Measurements from ENCODE around the gene INSC. TPM values are rescaled to one million over a fixed set of nuclear protein-coding genes. Genes with fewer than 3 reads are reported as not detected.

Gene INSC, protein sequence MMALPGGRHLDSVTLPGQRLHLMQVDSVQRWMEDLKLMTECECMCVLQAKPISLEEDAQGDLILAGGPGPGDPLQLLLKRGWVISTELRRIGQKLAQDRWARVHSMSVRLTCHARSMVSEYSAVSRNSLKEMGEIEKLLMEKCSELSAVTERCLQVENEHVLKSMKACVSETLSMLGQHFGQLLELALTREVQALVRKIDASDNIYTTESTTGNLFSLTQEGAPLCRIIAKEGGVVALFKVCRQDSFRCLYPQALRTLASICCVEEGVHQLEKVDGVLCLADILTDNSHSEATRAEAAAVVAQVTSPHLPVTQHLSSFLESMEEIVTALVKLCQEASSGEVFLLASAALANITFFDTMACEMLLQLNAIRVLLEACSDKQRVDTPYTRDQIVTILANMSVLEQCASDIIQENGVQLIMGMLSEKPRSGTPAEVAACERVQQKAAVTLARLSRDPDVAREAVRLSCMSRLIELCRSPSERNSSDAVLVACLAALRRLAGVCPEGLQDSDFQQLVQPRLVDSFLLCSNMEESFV
- total RNA-seq (2016; rRNA removed; fragmentation: Illumina TruSeq; extraction: Trizol) (not detected in 2 replicates), polyA plus RNA-seq (2011; rRNA removed) (0.05 and 0.09 TPM in 2 replicates), polyA minus RNA-seq (2011; rRNA and poly(A)+ RNA removed; ENCODE audit: low replicate concordance) (not detected in 2 replicates), Bru-seq, nascent RNA (percentile 10 among the genes with signal in this experiment), BruChase-seq, experiment 1, labeled RNA remaining after a 6-hour chase (percentile 8 among the genes with signal in this experiment), BruChase-seq, experiment 2, labeled RNA remaining after a 2-hour chase (percentile 10 among the genes with signal in this experiment)
- not detected in 2 replicates for total RNA-seq (2016; cell fraction: cytosol; rRNA removed; fragmentation: Illumina TruSeq; extraction: Trizol; ENCODE audit: low read depth)
- not detected in 2 replicates for total RNA-seq (2016; cell fraction: insoluble cytoplasmic fraction; rRNA removed; fragmentation: Illumina TruSeq; extraction: Trizol)
- total RNA-seq (2016; cell fraction: membrane; rRNA removed; fragmentation: Illumina TruSeq; extraction: Trizol): not detected in 2 replicates
- total RNA-seq (2016; cell fraction: nucleus; rRNA removed; fragmentation: Illumina TruSeq; extraction: Trizol): not detected in 2 replicates
- not detected in 2 replicates for polyA plus RNA-seq (2011; cell fraction: cytosol; rRNA removed)
- polyA plus RNA-seq (2011; cell fraction: nucleus; rRNA removed): 0.12 and 0.24 TPM in 2 replicates
- not detected in 2 replicates for polyA plus RNA-seq (2012)
- polyA plus RNA-seq (2016; cell fraction: cytosol; fragmentation: Illumina TruSeq; extraction: Trizol; ENCODE audit: low read depth): not detected in 2 replicates
- not detected in 2 replicates for polyA plus RNA-seq (2016; cell fraction: insoluble cytoplasmic fraction; fragmentation: Illumina TruSeq; extraction: Trizol; ENCODE audit: low read depth)
- not detected in 2 replicates for polyA plus RNA-seq (2016; cell fraction: membrane; fragmentation: Illumina TruSeq; extraction: Trizol; ENCODE audit: low read depth)
- not detected in 2 replicates for polyA plus RNA-seq (2016; cell fraction: nucleus; fragmentation: Illumina TruSeq; extraction: Trizol; ENCODE audit: insufficient read depth, low read depth)
- not detected in 2 replicates for polyA minus RNA-seq (2011; cell fraction: cytosol; rRNA and poly(A)+ RNA removed)
- not detected in 2 replicates for polyA minus RNA-seq (2011; cell fraction: nucleus; rRNA and poly(A)+ RNA removed)
- long read RNA-seq, experiment 1: 0 reads
- long read RNA-seq, experiment 2: 0 reads

DNA sequence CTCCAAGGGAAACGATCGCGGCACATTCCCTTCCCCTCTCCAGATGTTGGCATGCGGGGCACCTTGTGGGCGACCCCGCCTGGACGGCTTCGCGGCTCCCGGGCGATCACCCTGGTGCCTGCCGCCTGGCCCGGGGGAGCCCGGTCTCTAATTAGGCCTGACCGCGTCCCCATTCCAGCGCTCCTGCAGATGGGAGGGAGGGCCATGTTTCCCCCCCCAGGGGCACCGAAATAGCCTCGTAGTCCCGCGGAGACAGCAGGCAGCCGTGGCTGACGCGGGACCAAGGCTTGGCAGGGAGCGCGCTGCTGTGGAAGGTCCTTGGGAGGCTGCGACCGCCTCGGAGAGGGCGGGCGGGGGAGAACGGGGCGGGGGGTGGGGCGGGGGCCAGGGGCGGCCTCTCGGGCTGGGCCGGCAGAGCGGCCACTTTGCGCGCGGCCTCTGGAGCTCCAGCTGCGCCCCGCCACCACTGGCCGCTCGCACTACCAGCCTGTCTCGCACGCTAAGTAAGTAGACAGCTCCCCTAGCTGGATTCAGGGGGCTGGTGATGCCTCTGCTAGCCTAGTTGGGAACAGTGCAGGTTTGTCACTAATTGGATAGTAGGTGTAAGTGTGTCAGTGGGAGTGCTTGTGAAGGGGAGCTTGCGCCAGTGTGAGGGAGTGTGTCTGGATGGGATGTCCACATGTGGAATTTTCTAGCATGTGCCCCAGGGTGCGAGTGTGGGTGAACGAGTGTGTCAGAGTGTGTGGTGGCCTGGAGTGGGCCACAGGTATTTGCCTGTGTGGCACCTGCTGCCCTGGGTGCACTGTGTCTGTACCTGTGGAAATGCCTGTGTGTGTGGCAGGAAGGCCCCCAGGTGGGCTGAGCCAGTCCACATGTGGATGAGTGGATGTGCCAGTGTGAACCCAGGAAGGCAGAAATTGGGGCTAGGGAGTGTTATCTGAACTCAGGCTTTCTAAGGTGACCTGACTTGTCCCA is at the start of gene INSC:
TSS of gene INSC (plus strand) at position 423 of the 975 bp plus-strand sequence. CDS start 34,252 bp downstream, outside the sequence.
- ATAC-seq (no peak), DNase-seq (ENCODE audit: low spot score) (no peak), FAIRE-seq (no peak)
- Histone ChIP-seq H2AFZ (ENCODE audit: low read length) (no peak within 1 kb of the TSS), H3K36me3 (replicated peaks in 1 of 2; ENCODE audit: control insufficient read depth in 1 of 2, insufficient read depth in 2 of 2, low read length in 2 of 2) (no peaks in the 10 kb centered on the region), H3K27ac (ENCODE audit: extremely low read length, insufficient read depth, low read length) (no peak within 1 kb of the TSS), H3K4me3 (replicated peaks in 1 of 3; ENCODE audit: insufficient read depth in 1 of 3, low read depth in 2 of 3, low read length in 3 of 3) (no peak within 1 kb of the TSS), H3K27me3 (ENCODE audit: control insufficient read depth in 1 of 2, insufficient read depth in 2 of 2, low read length in 2 of 2) (no peaks in the 10 kb centered on the region; a peak in 1 of 5 replicates), H3K9ac (ENCODE audit: insufficient read depth, low read depth, low read length) (no peak within 1 kb of the TSS), H3K79me2 (ENCODE audit: insufficient read depth, low read length) (no peaks in the 10 kb centered on the region), H3K4me1 (ENCODE audit: insufficient read depth, low read length) (no peaks in the 10 kb centered on the region), H3K9me3 (ENCODE audit: low read length) (no peaks in the 10 kb centered on the region), H3K4me2 (ENCODE audit: low read depth, low read length) (no peak within 1 kb of the TSS), H4K20me1 (ENCODE audit: insufficient read depth, low read length) (no peaks in the 10 kb centered on the region)
- no TSS peak for BruUV-seq (replicated peaks)
- CTCF ChIA-PET (ENCODE audit: low intra/inter-chr PET ratio, low total read pairs): no interaction called here
- POLR2A ChIA-PET: no interaction called here
- WGBS (ENCODE audit: low lambda C conversion rate): 45% methylated on average over 21 of the region's 50 CpGs
- no peak for TF ChIP-seq ZNF430 (CRISPR knock-in tag; IDR thresholded peaks at IDR 0.05)
- no peak for TF ChIP-seq RBFOX2 (IDR thresholded peaks at IDR 0.05; ENCODE audit: low read depth, low read length)
- no peak for TF ChIP-seq MXD4 (CRISPR knock-in tag; IDR thresholded peaks at IDR 0.05)
- no peak for TF ChIP-seq ZFP82 (CRISPR knock-in tag; IDR thresholded peaks at IDR 0.05; ENCODE audit: borderline replicate concordance)
- TF ChIP-seq ZNF776 (CRISPR knock-in tag; IDR thresholded peaks at IDR 0.05): no peak
- TF ChIP-seq ZFP36 (IDR thresholded peaks at IDR 0.05; ENCODE audit: borderline replicate concordance, low read depth, low read length, partially characterized antibody): no peak
- TF ChIP-seq, protein P1, sequence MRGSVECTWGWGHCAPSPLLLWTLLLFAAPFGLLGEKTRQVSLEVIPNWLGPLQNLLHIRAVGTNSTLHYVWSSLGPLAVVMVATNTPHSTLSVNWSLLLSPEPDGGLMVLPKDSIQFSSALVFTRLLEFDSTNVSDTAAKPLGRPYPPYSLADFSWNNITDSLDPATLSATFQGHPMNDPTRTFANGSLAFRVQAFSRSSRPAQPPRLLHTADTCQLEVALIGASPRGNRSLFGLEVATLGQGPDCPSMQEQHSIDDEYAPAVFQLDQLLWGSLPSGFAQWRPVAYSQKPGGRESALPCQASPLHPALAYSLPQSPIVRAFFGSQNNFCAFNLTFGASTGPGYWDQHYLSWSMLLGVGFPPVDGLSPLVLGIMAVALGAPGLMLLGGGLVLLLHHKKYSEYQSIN (CRISPR knock-in tag; IDR thresholded peaks at IDR 0.05; ENCODE audit: borderline replicate concordance): no peak
- TF ChIP-seq, protein P2, sequence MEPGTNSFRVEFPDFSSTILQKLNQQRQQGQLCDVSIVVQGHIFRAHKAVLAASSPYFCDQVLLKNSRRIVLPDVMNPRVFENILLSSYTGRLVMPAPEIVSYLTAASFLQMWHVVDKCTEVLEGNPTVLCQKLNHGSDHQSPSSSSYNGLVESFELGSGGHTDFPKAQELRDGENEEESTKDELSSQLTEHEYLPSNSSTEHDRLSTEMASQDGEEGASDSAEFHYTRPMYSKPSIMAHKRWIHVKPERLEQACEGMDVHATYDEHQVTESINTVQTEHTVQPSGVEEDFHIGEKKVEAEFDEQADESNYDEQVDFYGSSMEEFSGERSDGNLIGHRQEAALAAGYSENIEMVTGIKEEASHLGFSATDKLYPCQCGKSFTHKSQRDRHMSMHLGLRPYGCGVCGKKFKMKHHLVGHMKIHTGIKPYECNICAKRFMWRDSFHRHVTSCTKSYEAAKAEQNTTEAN (CRISPR knock-in tag; conservative IDR thresholded peaks at IDR 0.05): no peak
- TF ChIP-seq, protein P3, sequence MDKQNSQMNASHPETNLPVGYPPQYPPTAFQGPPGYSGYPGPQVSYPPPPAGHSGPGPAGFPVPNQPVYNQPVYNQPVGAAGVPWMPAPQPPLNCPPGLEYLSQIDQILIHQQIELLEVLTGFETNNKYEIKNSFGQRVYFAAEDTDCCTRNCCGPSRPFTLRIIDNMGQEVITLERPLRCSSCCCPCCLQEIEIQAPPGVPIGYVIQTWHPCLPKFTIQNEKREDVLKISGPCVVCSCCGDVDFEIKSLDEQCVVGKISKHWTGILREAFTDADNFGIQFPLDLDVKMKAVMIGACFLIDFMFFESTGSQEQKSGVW (CRISPR knock-in tag; IDR thresholded peaks at IDR 0.05; ENCODE audit: borderline replicate concordance): no peak
- TF ChIP-seq, protein P4, sequence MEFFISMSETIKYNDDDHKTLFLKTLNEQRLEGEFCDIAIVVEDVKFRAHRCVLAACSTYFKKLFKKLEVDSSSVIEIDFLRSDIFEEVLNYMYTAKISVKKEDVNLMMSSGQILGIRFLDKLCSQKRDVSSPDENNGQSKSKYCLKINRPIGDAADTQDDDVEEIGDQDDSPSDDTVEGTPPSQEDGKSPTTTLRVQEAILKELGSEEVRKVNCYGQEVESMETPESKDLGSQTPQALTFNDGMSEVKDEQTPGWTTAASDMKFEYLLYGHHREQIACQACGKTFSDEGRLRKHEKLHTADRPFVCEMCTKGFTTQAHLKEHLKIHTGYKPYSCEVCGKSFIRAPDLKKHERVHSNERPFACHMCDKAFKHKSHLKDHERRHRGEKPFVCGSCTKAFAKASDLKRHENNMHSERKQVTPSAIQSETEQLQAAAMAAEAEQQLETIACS (CRISPR knock-in tag; IDR thresholded peaks at IDR 0.05): no peak
- TF ChIP-seq SPEN (CRISPR knock-in tag; IDR thresholded peaks at IDR 0.05; ENCODE audit: low read depth): no peak
- in situ Hi-C loops (cut with HindIII; ENCODE audit: extremely low pct_ligation_motif_present, low pct_unique_long_range_greater_than_20kb): no loop called here
- intact Hi-C loops (cut with micrococcal nuclease; ENCODE audit: unreplicated experiment): no loop called here

All from HepG2 (cell line).